PC-9 (cell line): ENCODE results near the gene MFSD2B. TPM values are rescaled to one million over a fixed set of nuclear protein-coding genes. Genes with fewer than 3 reads are reported as not detected.

Experiments used
- BruUV-seq: library from RNA; stranded (reverse); fragments of 400-500 nt; replicated peaks from 2 replicates; lab custom pipeline; 2021; lab: Mats Ljungman, UMichigan
- CTCF ChIA-PET: fragments of 300-600 bp; sonication (Branson Sonifier 250); formaldehyde crosslinking; loops from one replicate; lab custom pipeline; 2022; ENCODE audit warnings: antibody characterized with exemption; lab: Charles Lee
- POLR2A ChIA-PET: fragments of 300-600 bp; sonication (Branson Sonifier 250); formaldehyde crosslinking; loops from one replicate; lab custom pipeline; 2022; ENCODE audit warnings: antibody characterized with exemption; ENCODE audit not compliant: unreplicated experiment; lab: Charles Lee
- DNase-seq, 2 experiments: peaks; one replicate each; pipeline versions ENCODE4 v3.0.0 to v3.0.0-alpha.2; 2015 to 2022; ENCODE audit warnings: mixed read lengths in 1 of 2
- H2AFZ ChIP-seq: fragments of 200-600 bp; sonication (generic); 2 replicates; pipeline ENCODE4 v1.8.1; 2017; ENCODE audit warnings: antibody characterized with exemption
- H3F3A ChIP-seq: fragments of 200-600 bp; sonication (generic); 2 replicates; pipeline ENCODE4 v1.8.1; 2017; ENCODE audit warnings: antibody characterized with exemption, mild to moderate bottlenecking, low read depth; ENCODE audit not compliant: insufficient read depth
- H3K27ac ChIP-seq: fragments of 200-600 bp; sonication (generic); 2 replicates; pipeline ENCODE4 v1.6.1; 2016; ENCODE audit warnings: mixed run types
- H3K27me3 ChIP-seq: fragments of 200-600 bp; sonication (generic); 2 replicates; pipeline ENCODE4 v1.6.1; 2016; ENCODE audit warnings: low read depth, mixed run types; ENCODE audit not compliant: insufficient read depth
- H3K36me3 ChIP-seq: fragments of 200-600 bp; sonication (generic); 2 replicates; pipeline ENCODE4 v1.6.1; 2016; ENCODE audit warnings: low read depth, mixed run types
- H3K4me1 ChIP-seq: fragments of 200-600 bp; sonication (generic); replicated peaks from 2 replicates; pipeline ENCODE4 v1.6.1; 2016; ENCODE audit warnings: mixed run types; ENCODE audit not compliant: insufficient read depth
- H3K4me2 ChIP-seq: fragments of 200-600 bp; sonication (generic); 2 replicates; pipeline ENCODE4 v1.6.1; 2017; ENCODE audit warnings: mixed run types
- H3K4me3 ChIP-seq: fragments of 200-600 bp; sonication (generic); 2 replicates; pipeline ENCODE4 v1.6.1; 2016; ENCODE audit warnings: mixed run types
- H3K79me2 ChIP-seq: fragments of 200-600 bp; sonication (generic); 2 replicates; pipeline ENCODE4 v1.6.1; 2017; ENCODE audit warnings: low read depth, mixed run types
- H3K9me2 ChIP-seq: fragments of 200-600 bp; sonication (generic); 2 replicates; pipeline ENCODE4 v1.8.1; 2017; ENCODE audit warnings: mild to moderate bottlenecking; ENCODE audit not compliant: insufficient read depth
- H3K9me3 ChIP-seq: fragments of 200-600 bp; sonication (generic); 2 replicates; pipeline ENCODE4 v1.8.1; 2016; ENCODE audit warnings: low read depth; ENCODE audit not compliant: insufficient read depth
- H4K20me1 ChIP-seq: fragments of 200-600 bp; sonication (generic); 2 replicates; pipeline ENCODE4 v1.8.1; 2017; ENCODE audit not compliant: insufficient read depth
- CTCF ChIP-seq: fragments of 200-600 bp; sonication (generic); conservative IDR thresholded peaks from 2 replicates; pipeline ENCODE4 v1.6.1; 2017; ENCODE audit warnings: mixed run types, antibody characterized with exemption, mild to moderate bottlenecking, moderate library complexity
- EZH2 ChIP-seq: fragments of 200-600 bp; sonication (generic); IDR thresholded peaks from 2 replicates; pipeline ENCODE4 v1.8.0; 2017; ENCODE audit warnings: antibody characterized with exemption, low read depth
- intact Hi-C: fragments of 100-400 bp; cut with micrococcal nuclease; formaldehyde crosslinking; loops from one replicate; pipeline ENCODE4 v1.10.0; 2022; ENCODE audit not compliant: unreplicated experiment
- total RNA-seq: library from RNA; stranded (reverse); gene quantifications from 2 replicates; pipeline ENCODE4 v1.2.3, GENCODE V29; 2021

Gene MFSD2B
- total RNA-seq, 1 experiment from 2014 or later: 1.1 TPM

GRCh38 chr2:24016376-24016761 lies 6.5 kb downstream of the MFSD2B start:
- Histone ChIP-seq H3K27me3 (no peaks in the 10 kb centered on the region), H3K9me3 (no peaks in the 10 kb centered on the region), H3F3A (peaks cover 42% of the 10 kb centered on the region), H2AFZ (0 out of 2 replicates have a peak overlapping the region, but pooled peaks have one; percentile 4), H3K4me3 (no peak overlapping the region), H3K36me3 (no peaks in the 10 kb centered on the region), H4K20me1 (no peaks in the 10 kb centered on the region), H3K27ac (peak overlapping the region; percentile 55), H3K79me2 (no peaks in the 10 kb centered on the region), H3K4me1 (peaks cover 50% of the 10 kb centered on the region), H3K9me2 (no peaks in the 10 kb centered on the region), H3K4me2 (peak overlapping the region; percentile 42)
- peak; percentile 37 to 70 for DNase-seq
- CTCF ChIA-PET: interaction anchor here (0.6 kb wide), 1 partner anchor 10 kb away, joined by 5 read pairs; no protein-coding TSS in a partner anchor
- TF ChIP-seq CTCF (no peak), EZH2 (no peak)
- POLR2A ChIA-PET: interaction anchor here (0.5 to 1.2 kb wide), 2 partner anchors 61 to 89 kb away, joined by 3 to 6 read pairs; partner anchors contain the start of gene ATAD2B
- BruUV-seq: TSS peak; percentile 67
- intact Hi-C loops: no loop called here

GRCh38 chr2:24016853-24017703 lies 7.2 kb downstream of the MFSD2B start:
- intact Hi-C loops: no loop called here
- POLR2A ChIA-PET: no interaction called here
- no peak for TF ChIP-seq CTCF
- TF ChIP-seq EZH2: no peak
- no peaks in the 10 kb centered on the region for H3K9me3 ChIP-seq
- H3K36me3 ChIP-seq: no peaks in the 10 kb centered on the region
- no peak overlapping the region for H2AFZ ChIP-seq
- BruUV-seq: no TSS peak
- peak overlapping the region; percentile 42 for H3K4me2 ChIP-seq
- H3K27me3 ChIP-seq: no peaks in the 10 kb centered on the region
- H4K20me1 ChIP-seq: no peaks in the 10 kb centered on the region
- H3K4me3 ChIP-seq: no peak overlapping the region
- H3F3A ChIP-seq: peaks cover 49% of the 10 kb centered on the region
- CTCF ChIA-PET: no interaction called here
- no peak for DNase-seq
- no peaks in the 10 kb centered on the region for H3K79me2 ChIP-seq
- peak overlapping the region; percentile 55 for H3K27ac ChIP-seq
- H3K9me2 ChIP-seq: no peaks in the 10 kb centered on the region
- H3K4me1 ChIP-seq: peaks cover 50% of the 10 kb centered on the region

GRCh38 chr2:24017711-24018110 lies 7.8 kb downstream of the MFSD2B start:
- H4K20me1 ChIP-seq: no peaks in the 10 kb centered on the region
- H3K4me1 ChIP-seq: peaks cover 48% of the 10 kb centered on the region
- H3K4me3 ChIP-seq: no peak overlapping the region
- no peaks in the 10 kb centered on the region for H3K36me3 ChIP-seq
- CTCF ChIA-PET: no interaction called here
- TF ChIP-seq EZH2 (no peak), CTCF (no peak)
- H3K9me3 ChIP-seq: no peaks in the 10 kb centered on the region
- intact Hi-C loops: no loop called here
- peaks cover 50% of the 10 kb centered on the region for H3F3A ChIP-seq
- no peaks in the 10 kb centered on the region for H3K9me2 ChIP-seq
- no peak overlapping the region for H2AFZ ChIP-seq
- POLR2A ChIA-PET: no interaction called here
- no TSS peak for BruUV-seq
- no peaks in the 10 kb centered on the region for H3K79me2 ChIP-seq
- H3K27ac ChIP-seq: no peak overlapping the region
- no peak for DNase-seq
- no peak overlapping the region for H3K4me2 ChIP-seq
- H3K27me3 ChIP-seq: no peaks in the 10 kb centered on the region
